ENCODE results near the gene CCDC40. TPM values are rescaled to one million over a fixed set of nuclear protein-coding genes. Genes with fewer than 3 reads are reported as not detected.

CCDC40 gene
- total and polyA plus RNA-seq, 2 of the 13 experiments (the other 11 are each of a cell fraction or from before 2014, with no cell fraction given) = 4.1 to 5.5 TPM

DNA sequence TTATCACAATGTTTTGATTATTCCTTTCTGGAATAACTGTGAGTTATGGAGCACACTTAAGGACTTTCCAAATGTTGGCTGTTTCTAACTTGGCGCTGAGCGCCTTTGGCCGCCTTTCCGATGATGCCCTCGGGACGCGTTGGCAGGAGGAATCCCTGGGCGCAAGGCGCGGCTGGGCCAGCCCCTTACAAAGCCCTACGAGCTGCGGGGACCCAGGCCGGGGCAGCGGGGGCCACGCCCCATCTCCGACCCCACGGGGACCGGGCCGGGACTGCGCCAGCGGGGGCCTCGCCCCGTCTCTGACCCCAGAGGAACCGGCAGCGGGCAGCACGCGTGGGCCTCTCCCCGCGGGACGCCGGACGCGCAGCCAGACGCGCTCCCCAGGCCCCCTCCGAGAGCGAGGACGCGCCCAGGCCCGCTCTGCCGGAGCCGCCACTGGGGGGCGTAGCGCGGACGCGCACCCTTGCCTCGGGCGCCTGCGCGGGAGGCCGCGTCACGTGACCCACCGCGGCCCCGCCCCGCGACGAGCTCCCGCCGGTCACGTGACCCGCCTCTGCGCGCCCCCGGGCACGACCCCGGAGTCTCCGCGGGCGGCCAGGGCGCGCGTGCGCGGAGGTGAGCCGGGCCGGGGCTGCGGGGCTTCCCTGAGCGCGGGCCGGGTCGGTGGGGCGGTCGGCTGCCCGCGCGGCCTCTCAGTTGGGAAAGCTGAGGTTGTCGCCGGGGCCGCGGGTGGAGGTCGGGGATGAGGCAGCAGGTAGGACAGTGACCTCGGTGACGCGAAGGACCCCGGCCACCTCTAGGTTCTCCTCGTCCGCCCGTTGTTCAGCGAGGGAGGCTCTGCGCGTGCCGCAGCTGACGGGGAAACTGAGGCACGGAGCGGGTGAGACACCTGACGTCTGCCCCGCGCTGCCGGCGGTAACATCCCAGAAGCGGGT, 64.8 kb downstream of the CCDC40 start, which contains the start of gene GAA (continued):
- TF ChIP-seq, protein P1, sequence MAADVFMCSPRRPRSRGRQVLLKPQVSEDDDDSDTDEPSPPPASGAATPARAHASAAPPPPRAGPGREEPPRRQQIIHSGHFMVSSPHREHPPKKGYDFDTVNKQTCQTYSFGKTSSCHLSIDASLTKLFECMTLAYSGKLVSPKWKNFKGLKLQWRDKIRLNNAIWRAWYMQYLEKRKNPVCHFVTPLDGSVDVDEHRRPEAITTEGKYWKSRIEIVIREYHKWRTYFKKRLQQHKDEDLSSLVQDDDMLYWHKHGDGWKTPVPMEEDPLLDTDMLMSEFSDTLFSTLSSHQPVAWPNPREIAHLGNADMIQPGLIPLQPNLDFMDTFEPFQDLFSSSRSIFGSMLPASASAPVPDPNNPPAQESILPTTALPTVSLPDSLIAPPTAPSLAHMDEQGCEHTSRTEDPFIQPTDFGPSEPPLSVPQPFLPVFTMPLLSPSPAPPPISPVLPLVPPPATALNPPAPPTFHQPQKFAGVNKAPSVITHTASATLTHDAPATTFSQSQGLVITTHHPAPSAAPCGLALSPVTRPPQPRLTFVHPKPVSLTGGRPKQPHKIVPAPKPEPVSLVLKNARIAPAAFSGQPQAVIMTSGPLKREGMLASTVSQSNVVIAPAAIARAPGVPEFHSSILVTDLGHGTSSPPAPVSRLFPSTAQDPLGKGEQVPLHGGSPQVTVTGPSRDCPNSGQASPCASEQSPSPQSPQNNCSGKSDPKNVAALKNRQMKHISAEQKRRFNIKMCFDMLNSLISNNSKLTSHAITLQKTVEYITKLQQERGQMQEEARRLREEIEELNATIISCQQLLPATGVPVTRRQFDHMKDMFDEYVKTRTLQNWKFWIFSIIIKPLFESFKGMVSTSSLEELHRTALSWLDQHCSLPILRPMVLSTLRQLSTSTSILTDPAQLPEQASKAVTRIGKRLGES (CRISPR knock-in tag; IDR thresholded peaks at IDR 0.05; ENCODE audit: borderline replicate concordance) = no peak
- TF ChIP-seq, protein P2, sequence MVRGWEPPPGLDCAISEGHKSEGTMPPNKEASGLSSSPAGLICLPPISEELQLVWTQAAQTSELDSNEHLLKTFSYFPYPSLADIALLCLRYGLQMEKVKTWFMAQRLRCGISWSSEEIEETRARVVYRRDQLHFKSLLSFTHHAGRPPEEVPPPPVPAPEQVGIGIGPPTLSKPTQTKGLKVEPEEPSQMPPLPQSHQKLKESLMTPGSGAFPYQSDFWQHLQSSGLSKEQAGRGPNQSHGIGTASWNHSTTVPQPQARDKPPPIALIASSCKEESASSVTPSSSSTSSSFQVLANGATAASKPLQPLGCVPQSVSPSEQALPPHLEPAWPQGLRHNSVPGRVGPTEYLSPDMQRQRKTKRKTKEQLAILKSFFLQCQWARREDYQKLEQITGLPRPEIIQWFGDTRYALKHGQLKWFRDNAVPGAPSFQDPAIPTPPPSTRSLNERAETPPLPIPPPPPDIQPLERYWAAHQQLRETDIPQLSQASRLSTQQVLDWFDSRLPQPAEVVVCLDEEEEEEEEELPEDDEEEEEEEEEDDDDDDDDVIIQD (CRISPR knock-in tag; IDR thresholded peaks at IDR 0.05; ENCODE audit: low read depth) = no peak
- TF ChIP-seq, protein P3, sequence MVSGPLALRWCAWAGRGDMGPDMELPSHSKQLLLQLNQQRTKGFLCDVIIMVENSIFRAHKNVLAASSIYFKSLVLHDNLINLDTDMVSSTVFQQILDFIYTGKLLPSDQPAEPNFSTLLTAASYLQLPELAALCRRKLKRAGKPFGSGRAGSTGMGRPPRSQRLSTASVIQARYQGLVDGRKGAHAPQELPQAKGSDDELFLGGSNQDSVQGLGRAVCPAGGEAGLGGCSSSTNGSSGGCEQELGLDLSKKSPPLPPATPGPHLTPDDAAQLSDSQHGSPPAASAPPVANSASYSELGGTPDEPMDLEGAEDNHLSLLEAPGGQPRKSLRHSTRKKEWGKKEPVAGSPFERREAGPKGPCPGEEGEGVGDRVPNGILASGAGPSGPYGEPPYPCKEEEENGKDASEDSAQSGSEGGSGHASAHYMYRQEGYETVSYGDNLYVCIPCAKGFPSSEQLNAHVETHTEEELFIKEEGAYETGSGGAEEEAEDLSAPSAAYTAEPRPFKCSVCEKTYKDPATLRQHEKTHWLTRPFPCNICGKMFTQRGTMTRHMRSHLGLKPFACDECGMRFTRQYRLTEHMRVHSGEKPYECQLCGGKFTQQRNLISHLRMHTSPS (CRISPR knock-in tag; IDR thresholded peaks at IDR 0.05; ENCODE audit: low read depth) = no peak; the same call in 1 of the 2 replicates
- TF ChIP-seq TP53 (CRISPR knock-in tag; conservative IDR thresholded peaks at IDR 0.05) (no peak), KDM3A (CRISPR knock-in tag; IDR thresholded peaks at IDR 0.05; ENCODE audit: low read depth) (peak; percentile 22), MZF1 (CRISPR knock-in tag; IDR thresholded peaks at IDR 0.05; ENCODE audit: borderline replicate concordance) (0 out of 2 replicates have a peak, but pooled peaks have one; percentile 69), IRF2 (CRISPR knock-in tag; IDR thresholded peaks at IDR 0.05) (peak; percentile 29; the same call in 1 of the 2 replicates), NR2F1 (CRISPR knock-in tag; IDR thresholded peaks at IDR 0.05) (0 out of 4 replicates have a peak, but pooled peaks of 1 of the 2 experiments have one; percentile 26), ZNF549 (CRISPR knock-in tag; IDR thresholded peaks at IDR 0.05) (no peak), RELA (CRISPR knock-in tag; IDR thresholded peaks at IDR 0.05) (0 out of 2 replicates have a peak, but pooled peaks have one; percentile 37), GZF1 (CRISPR knock-in tag; IDR thresholded peaks at IDR 0.05) (peak; percentile 81; the same call in 1 of the 2 replicates), NFKB2 (CRISPR knock-in tag; IDR thresholded peaks at IDR 0.05; ENCODE audit: borderline replicate concordance) (peak; percentile 27; the same call in 1 of the 2 replicates), ATF7 (IDR thresholded peaks at IDR 0.05) (no peak), ATF7 (CRISPR knock-in tag; IDR thresholded peaks at IDR 0.05) (no peak), ZNF136 (CRISPR knock-in tag; IDR thresholded peaks at IDR 0.05; ENCODE audit: low read depth) (no peak), LCORL (IDR thresholded peaks at IDR 0.05) (no peak), LCORL (CRISPR knock-in tag; IDR thresholded peaks at IDR 0.05) (peak; percentile 56)
- TF ChIP-seq, protein P4, sequence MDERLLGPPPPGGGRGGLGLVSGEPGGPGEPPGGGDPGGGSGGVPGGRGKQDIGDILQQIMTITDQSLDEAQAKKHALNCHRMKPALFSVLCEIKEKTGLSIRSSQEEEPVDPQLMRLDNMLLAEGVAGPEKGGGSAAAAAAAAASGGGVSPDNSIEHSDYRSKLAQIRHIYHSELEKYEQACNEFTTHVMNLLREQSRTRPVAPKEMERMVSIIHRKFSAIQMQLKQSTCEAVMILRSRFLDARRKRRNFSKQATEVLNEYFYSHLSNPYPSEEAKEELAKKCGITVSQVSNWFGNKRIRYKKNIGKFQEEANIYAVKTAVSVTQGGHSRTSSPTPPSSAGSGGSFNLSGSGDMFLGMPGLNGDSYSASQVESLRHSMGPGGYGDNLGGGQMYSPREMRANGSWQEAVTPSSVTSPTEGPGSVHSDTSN (CRISPR knock-in tag; IDR thresholded peaks at IDR 0.05) = no peak
- TF ChIP-seq, protein P5, sequence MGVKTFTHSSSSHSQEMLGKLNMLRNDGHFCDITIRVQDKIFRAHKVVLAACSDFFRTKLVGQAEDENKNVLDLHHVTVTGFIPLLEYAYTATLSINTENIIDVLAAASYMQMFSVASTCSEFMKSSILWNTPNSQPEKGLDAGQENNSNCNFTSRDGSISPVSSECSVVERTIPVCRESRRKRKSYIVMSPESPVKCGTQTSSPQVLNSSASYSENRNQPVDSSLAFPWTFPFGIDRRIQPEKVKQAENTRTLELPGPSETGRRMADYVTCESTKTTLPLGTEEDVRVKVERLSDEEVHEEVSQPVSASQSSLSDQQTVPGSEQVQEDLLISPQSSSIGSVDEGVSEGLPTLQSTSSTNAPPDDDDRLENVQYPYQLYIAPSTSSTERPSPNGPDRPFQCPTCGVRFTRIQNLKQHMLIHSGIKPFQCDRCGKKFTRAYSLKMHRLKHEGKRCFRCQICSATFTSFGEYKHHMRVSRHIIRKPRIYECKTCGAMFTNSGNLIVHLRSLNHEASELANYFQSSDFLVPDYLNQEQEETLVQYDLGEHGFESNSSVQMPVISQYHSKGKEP (CRISPR knock-in tag; IDR thresholded peaks at IDR 0.05) = no peak
